Measurements from ENCODE around the gene OR2W1.

Gene OR2W1, protein sequence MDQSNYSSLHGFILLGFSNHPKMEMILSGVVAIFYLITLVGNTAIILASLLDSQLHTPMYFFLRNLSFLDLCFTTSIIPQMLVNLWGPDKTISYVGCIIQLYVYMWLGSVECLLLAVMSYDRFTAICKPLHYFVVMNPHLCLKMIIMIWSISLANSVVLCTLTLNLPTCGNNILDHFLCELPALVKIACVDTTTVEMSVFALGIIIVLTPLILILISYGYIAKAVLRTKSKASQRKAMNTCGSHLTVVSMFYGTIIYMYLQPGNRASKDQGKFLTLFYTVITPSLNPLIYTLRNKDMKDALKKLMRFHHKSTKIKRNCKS

DNA sequence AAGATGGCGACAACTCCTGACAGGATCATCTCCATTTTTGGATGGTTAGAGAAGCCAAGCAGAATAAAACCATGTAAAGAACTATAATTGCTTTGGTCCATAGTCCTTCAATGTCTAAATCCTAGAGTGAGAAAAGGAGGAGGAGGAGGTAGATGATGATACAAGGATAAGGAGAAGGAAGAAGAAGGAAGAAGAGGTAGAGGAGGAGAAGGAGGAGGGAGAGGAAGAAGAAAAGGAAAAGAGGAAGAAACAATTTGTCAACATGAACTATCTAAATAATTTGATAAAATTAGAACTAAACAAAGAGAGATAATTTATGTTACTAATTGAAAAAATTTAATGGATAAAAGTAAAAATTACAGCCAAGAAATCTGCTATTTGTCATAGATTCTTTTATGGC is at the start of gene OR2W1:
TSS of gene OR2W1 (minus strand) at position 101 of the 400 bp plus-strand sequence. CDS start at position 101, 0 bp downstream.
- DNase-seq = no peak

DNA sequence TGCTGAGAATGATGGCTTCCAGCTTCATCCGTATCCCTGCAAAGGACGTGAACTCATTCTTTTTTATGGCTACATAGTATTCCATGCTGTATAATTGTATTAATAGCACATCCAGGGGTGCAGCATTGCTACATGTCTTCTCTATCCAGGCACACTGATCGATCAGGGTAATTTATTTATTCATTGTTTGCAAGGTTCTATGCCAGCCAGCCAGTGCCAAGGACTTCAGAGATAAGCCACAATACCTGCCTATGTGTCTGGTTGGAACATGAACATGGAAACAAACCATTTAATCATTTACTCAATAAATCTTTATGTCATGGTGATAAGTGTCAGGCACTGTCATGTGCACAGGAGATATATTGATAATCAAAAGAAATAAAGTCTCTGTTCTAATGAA is 48.0 kb upstream of the OR2W1 start:
- no peak for DNase-seq

DNA sequence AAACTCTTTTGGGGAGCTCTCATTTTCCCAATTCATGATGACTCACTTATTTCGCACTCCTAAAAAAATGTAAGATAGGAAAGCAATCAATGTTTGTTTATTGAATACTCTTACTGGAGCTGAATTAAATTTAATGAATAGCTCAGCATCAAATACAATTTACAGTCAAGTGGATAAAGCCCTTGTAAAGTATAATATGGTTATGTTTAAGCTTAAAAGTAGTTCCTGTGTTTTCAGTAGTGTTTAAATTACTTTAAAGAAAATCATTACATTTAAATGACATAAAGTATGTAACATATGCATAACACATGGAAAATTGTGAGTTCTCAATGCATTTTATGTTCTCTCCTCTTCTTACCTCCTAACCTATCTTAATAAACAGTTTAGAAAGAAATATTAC is 42.2 kb upstream of the OR2W1 start, which contains the start of gene OR2B3:
TSS of gene OR2B3 (minus strand) at position 101 of the 400 bp plus-strand sequence. CDS start at position 36, 65 bp downstream.
- DNase-seq = no peak

DNA sequence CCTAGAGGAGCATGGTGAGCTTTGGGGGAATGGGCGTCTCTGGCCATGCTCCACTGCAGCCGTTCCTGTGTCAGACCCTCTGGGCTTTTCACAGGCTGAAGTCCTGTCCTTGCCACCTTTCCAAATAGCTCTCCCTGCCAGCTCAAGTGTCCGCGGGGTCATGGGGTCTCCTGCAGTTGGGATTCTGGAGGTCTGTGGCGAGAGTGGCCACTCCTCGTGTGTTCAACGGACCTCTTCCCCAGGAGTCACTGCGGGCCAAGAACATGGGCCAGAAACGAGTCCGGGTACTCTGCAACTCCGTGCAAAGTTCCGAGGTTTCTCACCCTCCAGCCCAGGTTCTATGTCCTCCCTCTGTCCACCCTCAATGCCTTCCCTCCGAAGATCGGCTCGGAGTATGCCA is 37.5 kb upstream of the OR2W1 start:
- no peak for DNase-seq

DNA sequence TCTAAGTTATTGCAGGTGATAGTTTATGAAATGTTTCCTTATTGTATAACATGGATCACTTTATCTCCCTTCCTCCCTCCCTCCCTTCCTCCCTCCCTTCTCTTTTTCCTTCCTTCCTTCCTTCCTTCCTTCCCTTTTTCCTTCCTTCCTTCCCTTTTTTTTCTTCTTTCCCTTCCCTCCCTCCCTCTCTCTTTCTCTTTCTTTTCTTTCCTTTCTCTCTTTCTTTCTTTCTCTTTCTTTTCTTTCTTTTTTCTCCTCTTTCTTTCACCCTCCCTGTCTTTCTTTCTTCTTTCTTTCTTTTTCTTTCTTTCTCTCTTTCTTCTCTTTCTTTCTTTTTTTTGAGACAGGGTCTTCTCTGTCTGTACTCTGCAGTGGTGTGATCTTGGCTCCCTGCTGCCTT is 36.3 kb upstream of the OR2W1 start:
- DNase-seq = no peak

DNA sequence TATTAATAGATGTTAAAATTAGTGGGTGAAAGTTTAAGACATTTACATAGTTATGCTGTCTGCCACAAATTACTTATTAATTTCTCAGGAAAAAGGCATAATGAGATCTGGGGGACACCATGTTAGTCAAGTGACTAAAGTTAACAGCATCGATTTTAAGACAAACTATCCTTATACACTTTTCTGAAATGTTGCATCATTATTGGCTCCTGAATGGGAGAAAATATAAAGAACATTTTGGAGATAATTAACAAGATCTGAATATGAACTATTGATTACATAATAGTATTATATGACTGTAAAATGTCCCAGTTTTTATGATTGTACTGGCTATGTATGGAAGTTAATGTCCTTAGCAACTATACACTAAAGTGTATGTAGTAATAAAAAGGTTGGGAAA is 34.2 kb upstream of the OR2W1 start:
- DNase-seq = no peak

DNA sequence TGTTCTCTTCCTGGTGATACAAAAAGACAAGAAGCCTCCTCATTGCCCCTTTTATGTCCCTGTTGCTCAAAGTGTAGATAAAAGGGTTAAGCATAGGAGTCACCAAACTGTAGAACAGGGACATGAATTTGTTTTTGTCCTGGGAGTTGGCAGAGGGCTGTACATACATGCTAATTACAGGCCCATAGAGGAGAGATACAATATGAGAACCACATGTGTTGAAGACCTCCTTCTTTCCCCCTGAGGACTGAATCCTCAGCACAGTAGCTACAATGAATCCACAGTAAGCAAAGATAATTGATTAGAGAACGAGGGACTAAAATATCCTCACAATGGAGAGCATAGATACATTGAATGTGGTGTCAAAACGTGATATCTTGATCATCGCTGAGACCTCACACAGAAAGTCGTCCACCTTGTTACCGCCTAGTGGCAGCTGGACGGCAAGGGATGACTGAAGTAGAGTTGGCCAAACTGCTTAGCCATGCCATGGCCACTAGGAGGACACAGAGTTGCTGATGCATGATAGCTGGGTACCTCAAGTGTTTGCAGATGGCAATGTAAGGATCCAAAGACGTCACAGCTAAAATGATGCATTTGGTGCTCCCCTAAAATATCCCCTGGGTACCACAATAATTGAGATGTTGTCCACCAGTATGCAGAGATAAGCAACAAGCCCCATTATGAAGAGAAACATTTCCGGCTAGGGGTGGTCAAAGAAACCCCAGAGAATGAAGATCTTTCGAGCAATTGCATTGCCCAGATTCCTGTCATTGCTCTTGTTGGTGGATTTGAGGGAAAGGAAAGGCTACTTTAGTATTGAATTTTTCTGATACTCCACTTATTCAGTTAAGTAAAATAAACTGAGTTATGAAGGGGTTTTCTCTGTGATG is 27.1 kb upstream of the OR2W1 start:
- DNase-seq = peak; percentile 0

DNA sequence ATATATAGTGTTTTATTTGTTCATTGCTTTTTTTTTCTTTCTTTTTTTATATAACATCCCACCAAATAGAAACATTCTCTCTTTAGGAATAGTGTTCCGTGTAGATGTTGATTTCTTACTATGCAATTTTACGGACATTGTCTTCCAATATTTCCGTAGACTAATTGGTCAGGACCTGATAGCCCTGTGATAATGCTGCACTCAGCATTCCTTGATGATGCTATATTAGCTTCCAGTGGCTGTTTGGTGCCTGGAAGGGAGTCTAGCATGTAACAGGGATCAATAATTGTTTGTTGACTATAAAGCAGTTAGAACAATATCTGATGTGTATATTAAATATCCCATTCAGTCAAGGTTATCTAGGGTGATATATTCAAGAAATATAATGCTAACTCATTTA is 6.7 kb upstream of the OR2W1 start:
- DNase-seq = no peak

DNA sequence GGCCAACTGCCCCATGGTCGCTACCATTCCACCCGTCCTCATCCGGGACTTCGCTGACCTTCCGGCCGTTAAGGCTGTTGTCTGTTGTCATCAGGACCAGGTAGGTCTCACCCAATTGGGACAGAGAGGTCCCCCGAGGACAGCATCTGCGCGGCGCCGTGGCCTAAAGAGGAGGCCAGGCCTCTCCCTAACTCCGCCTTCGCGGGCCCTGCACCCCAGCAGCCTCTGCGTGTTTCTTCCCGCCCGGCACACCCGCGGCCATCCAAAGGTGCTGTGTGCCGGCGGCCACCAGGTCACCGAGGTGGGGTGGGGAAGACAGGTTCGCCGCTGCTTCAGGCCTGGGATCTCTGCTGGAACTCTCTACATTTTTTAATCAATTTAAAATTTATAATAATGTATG is 9.0 kb downstream of the OR2W1 start:
- DNase-seq = no peak

DNA sequence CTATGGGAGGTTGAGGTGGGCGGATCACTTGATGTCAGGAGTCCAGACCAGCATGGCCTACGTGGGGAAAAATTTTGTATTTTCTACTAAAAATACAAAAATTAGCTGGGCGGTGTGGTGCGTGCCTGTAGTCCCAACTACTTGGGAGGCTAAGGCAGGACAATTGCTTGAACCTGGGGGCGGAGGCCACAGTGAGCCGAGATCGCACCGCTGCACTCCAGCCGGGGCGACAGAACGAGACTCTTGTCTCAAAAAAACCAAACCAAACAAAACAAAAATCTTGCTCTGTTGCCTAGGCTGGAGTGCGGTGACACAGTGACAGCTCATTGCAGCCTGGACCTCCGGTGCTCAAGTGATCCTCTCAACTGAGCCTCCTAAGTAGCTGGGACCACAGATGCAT is 16.2 kb downstream of the OR2W1 start:
- DNase-seq = no peak

DNA sequence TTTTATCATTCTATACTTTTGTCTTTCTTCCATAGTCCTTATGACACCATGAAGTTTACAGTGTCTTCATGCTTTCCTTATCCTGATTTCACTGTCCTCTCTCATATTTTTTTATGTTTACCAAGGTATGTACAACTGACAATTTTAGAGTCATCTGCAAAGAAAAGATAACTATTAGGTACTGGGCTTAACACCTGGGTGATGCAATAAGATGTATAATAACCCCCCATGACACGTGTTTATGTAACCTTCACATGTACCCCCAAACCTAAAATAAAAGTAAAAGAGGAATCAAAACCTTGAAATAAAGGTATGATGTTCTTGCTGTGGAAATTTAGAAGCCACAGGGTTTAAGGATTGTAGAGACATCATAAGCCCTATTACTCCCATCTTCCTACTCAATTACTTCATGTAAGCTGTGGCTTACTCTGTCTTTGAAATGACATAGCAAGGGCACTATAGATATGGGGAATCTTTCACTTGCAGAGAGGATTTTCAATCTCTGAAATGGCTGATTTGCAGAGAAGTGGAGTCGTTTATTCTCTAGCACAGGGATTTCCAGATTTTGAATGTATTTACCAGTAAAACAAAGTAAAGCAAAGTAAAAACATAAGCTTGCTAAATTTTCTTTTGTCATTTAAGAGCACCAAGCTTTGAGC is 18.9 kb downstream of the OR2W1 start:
- no peak for DNase-seq

DNA sequence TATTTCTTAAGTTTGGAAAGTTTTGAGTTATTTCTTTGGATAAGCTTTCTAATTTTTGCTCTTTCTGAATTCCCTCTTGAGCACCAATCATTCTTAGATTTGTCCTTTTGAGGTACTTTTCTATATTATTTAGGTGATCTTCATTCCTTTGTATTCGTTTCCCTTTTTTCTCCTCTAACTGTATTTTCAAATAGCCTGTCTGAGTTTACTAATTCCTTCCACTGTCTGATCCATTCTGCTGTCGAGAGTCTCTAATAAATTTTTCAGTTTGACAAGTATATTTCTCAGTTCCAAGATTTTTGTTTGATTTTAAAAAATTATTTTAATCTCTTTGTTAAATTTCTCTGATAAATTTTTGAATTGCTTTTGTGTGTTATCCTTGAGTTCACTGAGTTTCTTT is 23.5 kb downstream of the OR2W1 start:
- DNase-seq = no peak

DNA sequence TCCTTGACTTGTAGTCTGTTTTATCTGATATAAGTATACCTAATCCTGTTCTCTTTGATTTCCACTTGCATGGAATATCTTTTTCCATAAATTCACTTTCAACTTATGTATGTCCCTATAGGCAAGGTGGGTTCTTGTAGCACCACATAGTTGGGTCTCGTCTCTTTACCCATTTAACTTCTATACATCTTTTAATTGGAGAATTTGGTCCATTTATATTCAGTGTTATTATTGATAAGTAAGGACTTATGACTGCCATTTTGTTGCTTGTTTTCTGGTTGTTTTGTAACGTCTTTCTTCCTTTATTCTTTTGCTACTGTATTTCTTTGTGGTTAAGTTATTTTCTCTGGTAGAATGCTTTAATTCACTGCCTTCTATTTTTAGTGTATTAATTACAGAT is 25.3 kb downstream of the OR2W1 start:
- no peak for DNase-seq

DNA sequence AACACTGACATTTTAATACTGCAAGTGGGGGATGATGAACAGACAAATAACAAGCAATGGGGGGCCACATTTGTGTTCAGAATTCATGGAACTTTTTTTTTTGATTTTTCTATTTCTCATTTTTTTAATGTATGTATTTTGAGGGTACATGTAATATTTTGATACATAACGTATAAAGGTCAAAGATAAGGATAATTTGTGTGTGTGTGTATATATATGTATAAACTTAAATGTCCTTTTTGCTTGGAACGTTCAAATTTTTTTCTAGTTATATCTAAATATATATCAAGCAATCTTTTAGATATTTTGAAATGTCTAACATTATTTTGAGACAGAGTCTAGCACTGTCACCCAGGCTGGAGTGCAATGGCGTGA is 27.6 kb downstream of the OR2W1 start:
- DNase-seq = no peak

DNA sequence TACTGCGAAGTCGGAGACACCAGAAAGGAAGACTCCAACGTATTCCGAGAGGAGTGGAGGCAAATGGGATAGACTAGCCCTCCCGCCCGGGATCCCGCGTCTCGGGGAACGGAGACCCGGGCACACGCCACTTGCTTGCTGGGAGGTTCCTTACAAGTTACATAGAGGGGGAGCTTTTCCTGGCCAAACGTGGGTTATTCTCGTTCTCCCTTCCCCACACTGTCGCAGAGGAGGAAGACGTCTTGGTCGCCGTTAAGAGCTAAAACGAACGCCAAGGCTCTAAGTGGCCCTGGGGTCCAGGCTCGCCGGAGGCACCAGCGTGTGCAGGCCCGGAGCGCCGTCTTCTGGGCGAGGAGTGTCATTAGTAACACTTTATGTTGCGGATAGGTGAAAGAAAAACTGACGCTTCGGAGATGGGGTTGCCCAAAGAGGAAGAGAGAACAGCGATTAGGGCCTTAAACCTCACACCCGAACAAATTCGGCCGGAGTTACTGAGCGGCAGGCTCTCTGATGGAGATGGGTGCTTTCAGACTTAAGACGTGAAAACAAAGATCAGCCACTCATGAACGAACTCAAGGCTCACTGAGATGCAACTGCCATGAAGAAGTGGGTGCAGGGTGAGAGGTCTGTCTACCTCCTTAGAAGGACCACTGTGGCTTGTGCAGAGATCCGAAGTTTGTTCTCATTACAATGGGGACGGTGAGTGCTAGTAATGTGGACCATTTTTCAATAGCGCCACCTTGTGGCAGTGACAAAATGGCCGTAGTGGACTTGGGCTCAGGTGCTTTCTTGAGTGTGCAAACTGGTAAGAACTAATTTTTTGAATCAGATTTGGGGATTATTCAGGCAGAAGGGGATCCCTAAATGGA is 28.2 kb downstream of the OR2W1 start:
- DNase-seq = peak; percentile 55

DNA sequence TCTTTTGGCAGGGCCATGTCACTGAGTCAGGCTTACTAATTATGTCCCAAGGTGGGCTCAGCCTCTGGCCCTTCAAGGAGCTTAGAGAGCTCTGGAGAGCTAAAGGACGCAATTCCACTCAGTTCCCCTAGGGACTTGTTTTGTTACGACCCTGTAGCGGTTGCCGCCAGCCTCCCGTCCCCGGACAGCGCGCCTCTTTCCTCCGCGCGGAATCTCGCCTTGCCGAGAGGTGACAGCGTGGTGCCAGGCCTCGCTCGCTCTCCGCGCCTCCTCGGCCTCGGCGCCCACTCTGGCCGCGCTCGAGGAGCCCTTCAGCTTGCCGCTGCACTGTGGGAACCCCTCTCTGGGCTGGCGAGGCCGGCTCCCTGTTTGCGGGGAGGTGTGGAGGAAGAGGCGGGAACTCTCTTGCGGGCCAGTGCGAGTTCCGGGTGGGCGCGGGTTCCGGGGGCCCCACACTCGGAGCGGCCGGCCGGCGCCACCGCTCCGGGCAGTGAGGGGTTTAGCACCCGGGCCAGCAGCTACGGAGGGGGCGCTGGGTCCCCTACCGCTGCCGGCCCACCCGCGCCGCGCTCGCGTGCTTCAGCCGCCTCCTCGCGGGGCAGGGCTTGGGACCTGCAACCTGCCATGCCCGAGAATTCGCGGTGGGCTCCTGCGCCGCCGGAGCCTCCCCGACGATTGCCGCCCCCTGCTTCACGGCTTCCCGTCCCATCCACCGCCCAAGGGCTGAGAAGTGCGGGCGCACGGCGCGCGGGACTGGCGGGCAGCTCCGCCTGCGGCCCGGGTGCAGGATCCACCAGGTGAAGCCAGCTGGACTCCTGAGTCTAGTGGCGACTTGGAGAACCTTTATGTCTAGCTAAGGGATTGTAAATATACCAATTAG is 30.0 kb downstream of the OR2W1 start:
- no peak for DNase-seq

DNA sequence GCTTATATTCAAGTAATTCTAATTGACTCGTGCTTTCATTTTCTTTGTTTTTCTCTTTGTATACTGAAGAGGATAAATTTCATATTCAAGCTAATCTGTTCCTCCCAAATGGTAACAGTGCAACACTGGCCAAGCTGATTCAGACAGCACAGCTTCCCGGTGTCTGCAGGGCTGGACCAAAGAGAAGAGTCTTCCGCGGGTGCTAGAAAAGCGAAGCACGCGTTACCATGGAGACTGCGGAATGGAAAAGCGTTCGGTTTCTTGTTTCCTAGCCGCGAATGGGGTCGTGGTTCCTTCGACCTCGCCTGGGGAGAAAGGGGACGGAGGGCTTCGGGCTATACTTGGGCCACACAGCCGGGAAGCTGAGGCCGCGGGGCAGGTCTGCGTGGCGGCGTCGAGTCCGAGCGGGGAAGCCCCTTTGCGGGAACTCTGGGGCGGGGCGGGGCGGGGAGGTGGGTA is 33.7 kb downstream of the OR2W1 start:
- DNase-seq = no peak

DNA sequence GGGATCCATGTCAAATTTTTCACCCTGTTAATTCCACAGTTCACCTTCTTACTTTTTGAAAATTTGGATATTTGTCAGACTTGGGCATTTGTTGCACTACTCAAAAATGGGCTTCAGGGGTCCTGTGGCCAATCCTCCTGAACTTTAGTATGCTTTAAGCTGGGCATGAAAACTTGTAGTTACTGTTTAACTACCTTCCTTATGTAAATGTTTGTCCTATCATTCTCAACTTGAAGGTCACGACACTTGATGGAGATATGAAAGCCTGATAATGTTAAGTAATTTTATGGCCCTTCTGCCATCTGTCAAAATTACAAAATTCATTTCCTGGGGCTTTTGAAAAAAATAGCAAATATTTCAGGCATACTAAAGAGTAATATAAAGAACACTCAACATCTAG is 35.6 kb downstream of the OR2W1 start:
- no peak for DNase-seq

DNA sequence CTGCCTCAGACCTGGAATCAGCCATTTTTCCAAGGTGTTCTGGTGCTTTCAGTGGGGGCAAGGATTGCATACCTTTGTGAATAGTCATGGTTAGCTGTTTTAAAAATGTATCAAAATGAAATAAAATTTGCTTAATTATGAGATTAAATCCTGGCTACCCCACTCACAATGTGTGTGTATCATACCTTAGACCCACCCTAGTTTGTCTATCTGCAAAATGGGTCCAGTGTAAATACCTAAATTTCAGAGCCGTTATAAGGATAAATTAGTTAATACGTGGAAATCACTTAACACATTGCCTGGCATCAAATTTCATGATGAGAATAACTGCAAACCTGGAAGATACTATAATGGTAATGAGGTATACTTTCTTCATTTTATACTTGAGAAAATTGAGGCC is 36.9 kb downstream of the OR2W1 start:
- DNase-seq = no peak

DNA sequence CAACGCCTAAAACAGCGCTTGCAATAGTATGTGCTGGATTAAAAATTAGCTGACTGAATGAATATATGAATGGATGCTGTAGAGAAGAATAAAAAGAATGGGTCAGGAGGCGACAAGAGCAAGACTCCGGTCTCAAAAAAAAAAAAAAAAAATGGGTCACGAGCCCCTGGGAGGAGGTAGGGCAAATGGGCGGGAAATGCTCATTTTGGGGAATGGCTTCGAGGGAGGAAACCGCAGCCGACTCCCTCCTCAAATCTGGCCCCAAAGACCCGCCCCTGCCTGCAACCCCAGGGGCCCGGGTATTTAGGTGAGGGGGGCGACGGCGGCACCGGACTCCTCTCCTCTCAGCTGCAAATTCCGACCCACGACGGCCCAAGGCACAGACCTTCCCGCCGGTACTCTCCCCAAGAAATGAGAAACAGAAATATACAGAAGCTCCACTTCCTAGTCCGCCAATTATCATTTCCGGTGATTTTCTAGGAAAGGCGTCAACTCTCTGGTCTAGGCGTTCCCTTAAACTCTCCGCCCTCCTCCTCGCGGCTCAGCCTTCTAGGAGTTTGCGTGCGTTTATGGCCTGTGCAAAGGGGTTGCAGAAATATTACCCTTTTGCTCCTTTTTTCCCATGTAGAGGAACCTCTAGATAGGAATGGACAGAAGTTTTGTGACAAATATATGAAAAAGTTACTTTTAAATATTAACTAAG is 39.6 kb downstream of the OR2W1 start, which contains the start of gene ZNF311:
TSS of gene ZNF311 (minus strand) at position 133 of the 703 bp plus-strand sequence. CDS start 1,361 bp downstream, outside the sequence.
- DNase-seq = no peak
